Smooth muscle cell (in vitro differentiated cells): ENCODE measurements around the gene OGDH. TPM values are rescaled to one million over a fixed set of nuclear protein-coding genes. Genes with fewer than 3 reads are reported as not detected.

Experiments
- DNase-seq: peaks from one replicate; lab custom pipeline; 2025; ENCODE audit not compliant: unreplicated experiment; lab: John Stamatoyannopoulos, UW
- H2AFZ ChIP-seq: fragments of 200-600 bp; sonication (generic); 2 replicates; pipeline ENCODE4 v1.6.0; 2016; ENCODE audit warnings: antibody characterized with exemption, low read depth, mild to moderate bottlenecking
- H3F3A ChIP-seq: fragments of 200-600 bp; sonication (generic); 2 replicates; pipeline ENCODE4 v1.6.0; 2017; ENCODE audit warnings: antibody characterized with exemption, low read depth
- H3K27ac ChIP-seq: fragments of 200-600 bp; sonication (generic); 2 replicates; pipeline ENCODE4 v1.5.1; 2016; ENCODE audit warnings: low read depth, mild to moderate bottlenecking
- H3K27me3 ChIP-seq: fragments of 200-600 bp; sonication (generic); 2 replicates; pipeline ENCODE4 v1.6.1; 2016; ENCODE audit warnings: low read depth, mild to moderate bottlenecking
- H3K36me3 ChIP-seq: fragments of 200-600 bp; sonication (generic); 2 replicates; pipeline ENCODE4 v1.5.1; 2016; ENCODE audit warnings: low read depth
- H3K4me1 ChIP-seq: fragments of 200-600 bp; sonication (generic); 2 replicates; pipeline ENCODE4 v1.5.1; 2016; ENCODE audit warnings: low read depth
- H3K4me2 ChIP-seq: fragments of 200-600 bp; sonication (generic); 2 replicates; pipeline ENCODE4 v1.6.0; 2016; ENCODE audit warnings: mild to moderate bottlenecking
- H3K4me3 ChIP-seq: fragments of 200-600 bp; sonication (generic); 2 replicates; pipeline ENCODE4 v1.5.1; 2016; ENCODE audit warnings: mild to moderate bottlenecking
- H3K79me2 ChIP-seq: fragments of 200-600 bp; sonication (generic); 2 replicates; pipeline ENCODE4 v1.6.0; 2016; ENCODE audit warnings: low read depth, mild to moderate bottlenecking
- H3K9ac ChIP-seq: fragments of 200-600 bp; sonication (generic); 2 replicates; pipeline ENCODE4 v1.6.0; 2016; ENCODE audit warnings: low read depth
- H3K9me3 ChIP-seq: fragments of 200-600 bp; sonication (generic); replicated peaks from 2 replicates; pipeline ENCODE4 v1.5.1; 2016; ENCODE audit warnings: low read depth
- H4K20me1 ChIP-seq: fragments of 200-600 bp; sonication (generic); 2 replicates; pipeline ENCODE4 v1.6.0; 2016; ENCODE audit warnings: low read depth
- WGBS: methylation state at CpG from one replicate; pipeline ENCODE4 v1.1.7; 2016; ENCODE audit warnings: low lambda C conversion rate; 5-methylcytosine and 5-hydroxymethylcytosine counted together
- polyA plus RNA-seq: library from polyadenylated mRNA; unstranded; fragments of >200 nt; fragmentation: Nextera tagmentation; extraction: Ambion mirVana; gene quantifications from 2 replicates; pipeline ENCODE4 v1.2.1, GENCODE V29; 2016
- total RNA-seq: library from RNA; depleted of rRNA; stranded (reverse); fragments of >200 nt; gene quantifications from 2 replicates; pipeline ENCODE4 v1.2.3, GENCODE V29; 2014
- TF ChIP-seq, protein P1 (sequence below): fragments of 200-600 bp; sonication (generic); IDR thresholded peaks from 2 replicates; pipeline ENCODE4 v1.5.1; 2017; ENCODE audit warnings: borderline replicate concordance, mild to moderate bottlenecking, antibody characterized with exemption; ENCODE audit not compliant: insufficient read depth, poor library complexity, severe bottlenecking

OGDH gene
- total and polyA plus RNA-seq, 2 experiments from 2014 or later = 32.6 to 34.2 TPM

DNA sequence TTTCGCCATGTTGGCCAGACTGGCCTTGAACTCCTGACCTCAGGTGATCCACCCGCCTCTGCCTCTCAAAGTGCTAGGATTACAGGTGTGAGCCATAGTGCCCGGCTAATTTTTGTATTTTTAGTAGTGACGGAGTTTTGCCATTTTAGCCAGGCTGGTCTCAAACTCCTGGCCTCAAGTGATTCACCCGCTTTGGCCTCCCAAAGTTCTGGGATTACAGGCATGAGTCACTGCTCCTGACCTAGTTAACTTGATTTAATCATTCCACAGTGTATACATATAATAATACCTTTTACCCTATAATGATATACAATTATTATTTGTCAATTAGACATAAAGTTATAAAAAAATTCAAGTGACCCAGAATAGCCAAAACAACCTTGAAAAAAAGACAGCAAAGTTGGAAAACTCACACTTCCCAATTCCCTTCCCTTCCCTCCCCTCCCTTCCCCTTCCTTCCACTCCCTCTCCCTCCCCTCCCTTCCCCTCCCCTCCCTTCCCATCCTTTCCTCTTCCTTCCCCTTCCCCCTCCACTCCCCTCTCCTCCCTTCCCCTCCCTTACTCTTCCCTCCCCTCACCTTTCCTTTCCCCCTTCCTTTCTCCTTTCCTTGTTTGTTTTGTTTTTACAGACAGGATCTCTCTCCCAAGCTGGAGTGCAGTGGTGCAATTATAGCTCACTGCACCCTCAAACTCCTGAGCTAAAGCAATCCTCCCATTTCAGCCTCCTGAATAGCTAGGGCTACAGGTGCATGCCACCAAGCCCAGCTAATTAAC, 127.5 kb downstream of the OGDH start:
- no peaks in the 10 kb centered on the region for H3K27me3 ChIP-seq
- no peak overlapping the region for H2AFZ ChIP-seq
- H3K79me2 ChIP-seq = no peaks in the 10 kb centered on the region
- H3K4me2 ChIP-seq = peak overlapping the region; percentile 38
- no peaks in the 10 kb centered on the region for H4K20me1 ChIP-seq
- DNase-seq = no peak
- no peak overlapping the region for H3K4me3 ChIP-seq
- TF ChIP-seq, protein P1, sequence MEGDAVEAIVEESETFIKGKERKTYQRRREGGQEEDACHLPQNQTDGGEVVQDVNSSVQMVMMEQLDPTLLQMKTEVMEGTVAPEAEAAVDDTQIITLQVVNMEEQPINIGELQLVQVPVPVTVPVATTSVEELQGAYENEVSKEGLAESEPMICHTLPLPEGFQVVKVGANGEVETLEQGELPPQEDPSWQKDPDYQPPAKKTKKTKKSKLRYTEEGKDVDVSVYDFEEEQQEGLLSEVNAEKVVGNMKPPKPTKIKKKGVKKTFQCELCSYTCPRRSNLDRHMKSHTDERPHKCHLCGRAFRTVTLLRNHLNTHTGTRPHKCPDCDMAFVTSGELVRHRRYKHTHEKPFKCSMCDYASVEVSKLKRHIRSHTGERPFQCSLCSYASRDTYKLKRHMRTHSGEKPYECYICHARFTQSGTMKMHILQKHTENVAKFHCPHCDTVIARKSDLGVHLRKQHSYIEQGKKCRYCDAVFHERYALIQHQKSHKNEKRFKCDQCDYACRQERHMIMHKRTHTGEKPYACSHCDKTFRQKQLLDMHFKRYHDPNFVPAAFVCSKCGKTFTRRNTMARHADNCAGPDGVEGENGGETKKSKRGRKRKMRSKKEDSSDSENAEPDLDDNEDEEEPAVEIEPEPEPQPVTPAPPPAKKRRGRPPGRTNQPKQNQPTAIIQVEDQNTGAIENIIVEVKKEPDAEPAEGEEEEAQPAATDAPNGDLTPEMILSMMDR = no peak
- H3K36me3 ChIP-seq = no peaks in the 10 kb centered on the region
- peak overlapping the region; percentile 99 for H3K27ac ChIP-seq
- no peak overlapping the region for H3K9ac ChIP-seq
- H3K9me3 ChIP-seq = no peaks in the 10 kb centered on the region
- H3F3A ChIP-seq = peaks cover 5% of the 10 kb centered on the region
- no peaks in the 10 kb centered on the region for H3K4me1 ChIP-seq
- 21% methylated on average over 5 of the region's 5 CpGs for WGBS

DNA sequence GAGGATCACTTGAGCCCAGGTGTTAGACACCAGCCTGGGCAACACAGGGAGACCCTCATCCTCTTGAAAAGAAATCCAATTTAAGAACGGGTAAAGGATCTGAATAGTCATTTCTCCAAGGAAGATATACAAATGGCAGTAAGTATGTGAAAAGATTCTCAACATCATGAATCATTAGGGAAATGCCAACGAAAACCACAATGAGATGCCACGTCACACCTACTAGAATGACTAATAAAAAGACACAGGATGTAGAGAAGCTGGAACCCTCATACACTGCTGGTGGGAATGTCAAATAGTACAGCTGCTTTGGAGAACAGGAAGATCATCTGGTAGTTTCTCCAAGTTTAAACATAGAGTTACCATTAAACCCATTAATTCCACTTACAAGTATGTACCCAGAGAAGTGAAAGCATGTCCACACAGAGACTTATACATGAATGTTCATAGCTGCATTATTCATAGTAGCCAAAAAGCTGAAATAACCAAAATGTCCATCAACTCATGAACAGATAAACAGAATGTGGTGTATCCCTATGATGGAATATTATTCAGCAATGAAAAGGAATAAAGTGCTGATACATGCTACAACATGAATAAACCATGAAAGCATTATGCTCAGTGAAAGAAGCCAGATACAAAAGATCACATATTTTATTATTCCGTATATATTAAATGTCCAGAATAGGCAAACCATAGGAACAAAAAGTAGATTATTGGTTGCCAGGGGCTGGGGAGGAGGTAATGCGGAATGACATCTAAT, 129.2 kb downstream of the OGDH start:
- Histone ChIP-seq H3K9ac (peak overlapping the region; percentile 81), H3K27ac (peak overlapping the region; percentile 99), H4K20me1 (no peaks in the 10 kb centered on the region), H3F3A (peaks cover 5% of the 10 kb centered on the region), H3K9me3 (no peaks in the 10 kb centered on the region), H3K4me1 (no peaks in the 10 kb centered on the region), H3K4me3 (no peak overlapping the region), H2AFZ (peak overlapping the region; percentile 74), H3K36me3 (no peaks in the 10 kb centered on the region), H3K27me3 (no peaks in the 10 kb centered on the region), H3K79me2 (no peaks in the 10 kb centered on the region), H3K4me2 (peak overlapping the region; percentile 78)
- no peak for DNase-seq
- WGBS = 50% methylated on average over 5 of the region's 5 CpGs
- TF ChIP-seq, protein P1 = no peak

DNA sequence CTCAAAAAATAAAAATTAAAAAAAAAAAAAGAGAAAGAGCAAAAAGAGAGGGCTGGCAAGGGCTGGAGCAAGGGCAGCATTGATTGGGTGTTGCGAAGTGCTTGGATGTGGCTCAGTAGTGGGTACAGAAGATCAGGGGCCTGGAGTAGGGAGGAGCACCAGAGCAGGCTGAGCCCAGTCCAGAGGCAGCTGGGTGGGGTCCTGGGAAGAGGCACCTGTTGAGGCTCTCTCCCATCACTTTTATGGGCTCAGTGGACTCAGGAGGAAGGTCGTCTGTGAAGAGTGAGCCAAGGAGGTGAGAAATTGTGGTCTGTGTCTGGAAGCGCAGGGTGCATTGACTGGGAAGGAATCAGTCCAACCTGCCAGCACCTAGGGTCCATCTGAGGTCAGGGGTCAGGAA, 130.5 kb downstream of the OGDH start:
- Histone ChIP-seq H3K4me3 (no peak overlapping the region), H3K4me1 (no peaks in the 10 kb centered on the region), H3K27me3 (no peaks in the 10 kb centered on the region), H3K4me2 (no peak overlapping the region), H3K79me2 (no peaks in the 10 kb centered on the region), H3K27ac (no peak overlapping the region), H4K20me1 (no peaks in the 10 kb centered on the region), H3K36me3 (no peaks in the 10 kb centered on the region), H3K9me3 (no peaks in the 10 kb centered on the region), H2AFZ (no peak overlapping the region), H3F3A (peaks cover 5% of the 10 kb centered on the region), H3K9ac (no peak overlapping the region)
- 84% methylated on average over 3 of the region's 3 CpGs for WGBS
- no peak for DNase-seq
- TF ChIP-seq, protein P1 = no peak
